ENCODE results near the gene TBC1D13.

Gene TBC1D13

DNA sequence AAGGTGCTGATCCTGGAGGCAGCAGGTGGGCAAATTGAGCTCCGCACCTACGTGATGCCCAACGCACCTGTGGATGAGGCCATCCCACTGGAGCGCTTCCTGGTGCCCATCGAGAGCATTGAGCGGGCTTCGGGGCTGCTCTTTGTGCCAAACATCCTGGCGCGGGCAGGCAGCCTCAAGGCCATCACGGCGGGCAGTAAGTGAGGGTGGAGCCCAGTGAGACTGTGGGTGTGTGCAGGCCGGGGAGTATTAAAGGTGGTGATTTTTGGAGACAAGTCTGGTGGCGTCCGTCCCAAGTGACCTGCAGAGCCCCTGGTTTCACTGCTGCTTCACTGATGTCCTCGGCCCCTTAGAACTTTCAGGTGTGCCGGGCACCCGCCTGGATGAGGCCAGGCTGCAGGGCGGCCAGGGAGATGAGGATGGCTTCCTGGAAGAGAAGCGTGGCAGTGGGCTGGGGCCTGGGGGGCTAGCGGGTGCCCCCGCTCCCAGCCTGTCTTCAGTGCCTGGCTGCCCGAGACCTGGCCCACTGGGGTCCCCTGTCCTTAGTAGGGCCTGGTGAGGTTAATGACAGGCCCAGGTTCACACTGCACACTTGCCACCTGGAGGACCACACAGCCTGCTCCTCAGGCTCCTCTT is 35.5 kb downstream of the TBC1D13 start:
- no peak overlapping the region for H3K27ac ChIP-seq (ENCODE audit: low read depth, low read length)
- peaks cover 63% of the 10 kb centered on the region for H3K36me3 ChIP-seq (ENCODE audit: control insufficient read depth, insufficient read depth, low read length)
- H3K9me3 ChIP-seq (ENCODE audit: control insufficient read depth, insufficient read depth, low read length), result no peaks in the 10 kb centered on the region
- H3K4me3 ChIP-seq (ENCODE audit: low read depth, low read length), result no peak overlapping the region
- H3K4me1 ChIP-seq (ENCODE audit: control insufficient read depth, insufficient read depth, low read length), result no peaks in the 10 kb centered on the region
- H3K27me3 ChIP-seq (ENCODE audit: control insufficient read depth, insufficient read depth, low read length), result no peaks in the 10 kb centered on the region
- H3K9ac ChIP-seq (ENCODE audit: low read depth, low read length), result no peak overlapping the region

DNA sequence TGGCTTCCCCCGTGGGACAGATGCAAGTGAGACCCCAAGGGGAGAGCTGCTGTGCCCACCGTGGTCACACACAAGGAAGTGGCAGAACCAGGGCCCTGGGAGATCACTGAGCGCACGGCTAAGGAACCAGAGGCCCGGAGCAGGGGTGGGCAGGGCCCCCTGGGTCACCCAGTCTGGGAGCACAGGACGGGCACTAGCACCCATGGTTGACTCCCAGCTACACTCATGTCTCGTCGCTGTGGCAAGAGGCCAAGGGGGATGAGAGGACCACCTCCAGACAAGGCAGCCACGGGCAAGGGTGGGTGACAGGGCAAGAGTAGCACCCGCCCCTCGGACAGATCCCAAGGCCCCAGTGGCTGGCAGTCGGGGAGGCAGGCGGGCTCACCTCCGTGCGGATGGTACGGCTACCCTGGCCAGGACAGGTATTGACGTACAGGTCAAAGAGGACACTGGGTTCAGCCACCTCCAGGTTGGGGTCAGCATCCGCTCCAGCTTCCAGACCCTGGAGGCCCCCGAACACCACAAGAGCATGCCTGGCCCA is 36.4 kb downstream of the TBC1D13 start:
- no peaks in the 10 kb centered on the region for H3K4me1 ChIP-seq (ENCODE audit: control insufficient read depth, insufficient read depth, low read length)
- no peak overlapping the region for H3K9ac ChIP-seq (ENCODE audit: low read depth, low read length)
- H3K36me3 ChIP-seq (ENCODE audit: control insufficient read depth, insufficient read depth, low read length), result peaks cover 71% of the 10 kb centered on the region
- no peak overlapping the region for H3K27ac ChIP-seq (ENCODE audit: low read depth, low read length)
- H3K27me3 ChIP-seq (ENCODE audit: control insufficient read depth, insufficient read depth, low read length), result no peaks in the 10 kb centered on the region
- no peaks in the 10 kb centered on the region for H3K9me3 ChIP-seq (ENCODE audit: control insufficient read depth, insufficient read depth, low read length)
- H3K4me3 ChIP-seq (ENCODE audit: low read depth, low read length), result no peak overlapping the region

DNA sequence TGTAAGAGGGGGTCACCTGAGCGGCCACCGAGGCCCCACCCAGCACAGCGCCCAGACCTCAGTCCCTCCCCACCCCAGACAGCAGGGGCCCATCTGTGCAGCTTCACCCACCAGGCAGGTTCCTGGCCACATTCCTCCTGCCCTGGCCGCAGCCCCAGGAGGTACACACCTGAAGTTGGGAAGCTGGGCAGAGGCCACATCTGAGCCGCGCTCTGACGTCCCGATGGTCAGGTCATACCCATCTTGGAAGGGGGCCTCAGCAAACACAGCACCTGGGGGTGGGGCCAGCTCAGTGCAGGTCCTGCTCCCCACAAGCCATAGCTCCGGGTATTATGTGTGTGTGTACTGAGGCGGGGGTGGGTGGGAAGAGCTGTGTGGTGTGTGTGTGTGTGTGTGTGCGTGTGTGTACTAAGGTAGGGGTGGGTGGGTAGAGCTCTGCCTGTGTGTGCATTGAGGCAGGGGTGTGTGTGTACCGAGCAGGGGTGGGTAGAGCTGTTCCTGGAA is 36.9 kb downstream of the TBC1D13 start:
- Histone ChIP-seq H3K27me3 (ENCODE audit: control insufficient read depth, insufficient read depth, low read length) (no peaks in the 10 kb centered on the region), H3K27ac (ENCODE audit: low read depth, low read length) (no peak overlapping the region), H3K36me3 (ENCODE audit: control insufficient read depth, insufficient read depth, low read length) (peaks cover 71% of the 10 kb centered on the region), H3K4me3 (ENCODE audit: low read depth, low read length) (no peak overlapping the region), H3K9me3 (ENCODE audit: control insufficient read depth, insufficient read depth, low read length) (no peaks in the 10 kb centered on the region), H3K4me1 (ENCODE audit: control insufficient read depth, insufficient read depth, low read length) (peaks cover 4% of the 10 kb centered on the region; the same call in 1 of the 2 replicates), H3K9ac (ENCODE audit: low read depth, low read length) (no peak overlapping the region)

DNA sequence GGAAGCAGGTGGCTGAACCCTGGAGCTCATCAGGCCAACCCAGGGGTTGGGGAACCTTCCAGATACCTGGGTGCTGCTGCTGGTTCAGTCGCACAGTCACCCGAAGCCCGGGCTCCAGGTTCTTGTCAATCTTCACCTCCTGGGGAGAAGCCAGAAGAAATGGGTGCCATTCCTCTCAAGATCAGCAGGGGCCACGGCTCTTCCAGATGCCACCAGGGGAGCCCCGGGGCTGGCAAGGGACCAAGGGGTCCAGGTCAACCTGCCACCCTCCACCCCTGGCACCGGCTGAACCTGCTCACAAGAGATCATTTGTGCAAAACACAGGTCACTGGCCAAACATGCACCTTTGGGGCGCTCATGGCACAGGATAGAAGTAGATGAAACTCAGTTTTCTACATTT is 37.9 kb downstream of the TBC1D13 start:
- peaks cover 71% of the 10 kb centered on the region for H3K36me3 ChIP-seq (ENCODE audit: control insufficient read depth, insufficient read depth, low read length)
- H3K4me1 ChIP-seq (ENCODE audit: control insufficient read depth, insufficient read depth, low read length), result peaks cover 5% of the 10 kb centered on the region; the same call in 1 of the 2 replicates
- H3K27me3 ChIP-seq (ENCODE audit: control insufficient read depth, insufficient read depth, low read length), result no peaks in the 10 kb centered on the region
- no peaks in the 10 kb centered on the region for H3K9me3 ChIP-seq (ENCODE audit: control insufficient read depth, insufficient read depth, low read length)
- H3K9ac ChIP-seq (ENCODE audit: low read depth, low read length), result no peak overlapping the region
- no peak overlapping the region for H3K4me3 ChIP-seq (ENCODE audit: low read depth, low read length)
- no peak overlapping the region for H3K27ac ChIP-seq (ENCODE audit: low read depth, low read length)

DNA sequence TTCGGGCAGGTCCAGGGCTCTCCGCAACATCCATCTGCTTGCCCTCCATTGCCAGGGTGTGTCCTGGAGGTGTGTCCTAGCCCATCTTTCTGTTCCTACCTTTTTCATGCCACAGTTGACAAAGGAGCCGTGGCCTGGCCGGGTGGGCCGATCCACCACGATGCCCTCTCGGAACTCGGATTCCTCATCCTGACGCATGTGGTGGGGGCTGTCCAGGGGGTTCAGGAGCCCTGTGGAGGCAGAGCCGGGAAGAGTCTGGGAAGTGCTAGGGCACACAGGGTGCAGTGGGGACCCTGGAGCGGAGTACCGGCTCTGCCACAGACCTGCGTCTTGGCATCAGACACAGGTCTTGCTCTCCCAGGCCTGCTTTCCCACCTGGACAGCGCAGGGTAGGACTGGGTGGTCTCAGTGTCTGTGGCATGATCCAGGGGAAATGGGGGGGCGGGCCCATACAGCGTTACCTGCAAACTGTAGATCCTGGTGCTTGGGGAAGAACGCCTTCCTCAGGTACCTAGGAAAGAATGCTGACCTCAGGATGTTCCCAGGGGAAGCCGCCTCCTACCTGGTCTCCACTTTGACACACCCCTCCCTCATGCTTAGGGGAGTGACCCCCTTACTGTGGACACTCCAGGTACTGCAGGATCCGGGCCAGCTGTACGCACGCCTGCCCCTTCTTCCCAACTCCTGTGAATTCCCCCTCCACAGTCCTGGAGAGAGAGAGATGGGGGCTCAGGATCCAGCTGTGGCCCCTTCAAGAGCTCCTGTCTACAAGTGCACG is 39.1 kb downstream of the TBC1D13 start:
- Histone ChIP-seq H3K9me3 (ENCODE audit: control insufficient read depth, insufficient read depth, low read length) (no peaks in the 10 kb centered on the region), H3K4me1 (ENCODE audit: control insufficient read depth, insufficient read depth, low read length) (peaks cover 5% of the 10 kb centered on the region; the same call in 1 of the 2 replicates), H3K27ac (ENCODE audit: low read depth, low read length) (no peak overlapping the region), H3K36me3 (ENCODE audit: control insufficient read depth, insufficient read depth, low read length) (peaks cover 71% of the 10 kb centered on the region), H3K4me3 (ENCODE audit: low read depth, low read length) (no peak overlapping the region), H3K9ac (ENCODE audit: low read depth, low read length) (no peak overlapping the region), H3K27me3 (ENCODE audit: control insufficient read depth, insufficient read depth, low read length) (no peaks in the 10 kb centered on the region)

DNA sequence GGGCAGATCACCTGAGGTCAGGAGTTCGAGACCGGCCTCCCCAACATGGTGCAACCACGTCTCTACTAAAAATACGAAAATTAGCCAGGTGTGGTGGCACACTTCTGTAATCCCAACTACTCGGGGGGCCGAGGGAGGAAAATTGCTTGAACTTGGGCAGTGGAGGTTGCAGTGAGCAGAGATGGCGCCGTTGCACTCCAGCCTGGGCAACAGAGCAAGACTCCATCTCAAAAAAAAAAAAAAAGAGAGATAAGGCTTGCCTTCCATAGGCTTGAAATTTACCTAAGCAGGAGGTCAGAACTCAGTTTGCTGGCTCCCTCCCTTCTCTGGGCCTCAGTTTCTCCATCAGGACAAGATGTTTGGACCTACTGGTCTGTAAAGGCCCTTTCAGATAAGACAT is 41.2 kb downstream of the TBC1D13 start:
- peaks cover 5% of the 10 kb centered on the region; the same call in 1 of the 2 replicates for H3K4me1 ChIP-seq (ENCODE audit: control insufficient read depth, insufficient read depth, low read length)
- no peaks in the 10 kb centered on the region for H3K9me3 ChIP-seq (ENCODE audit: control insufficient read depth, insufficient read depth, low read length)
- peaks cover 58% of the 10 kb centered on the region for H3K36me3 ChIP-seq (ENCODE audit: control insufficient read depth, insufficient read depth, low read length)
- H3K27ac ChIP-seq (ENCODE audit: low read depth, low read length), result no peak overlapping the region
- no peaks in the 10 kb centered on the region for H3K27me3 ChIP-seq (ENCODE audit: control insufficient read depth, insufficient read depth, low read length)
- H3K4me3 ChIP-seq (ENCODE audit: low read depth, low read length), result peak overlapping the region; percentile 97; the same call in 1 of the 2 replicates
- no peak overlapping the region for H3K9ac ChIP-seq (ENCODE audit: low read depth, low read length)

DNA sequence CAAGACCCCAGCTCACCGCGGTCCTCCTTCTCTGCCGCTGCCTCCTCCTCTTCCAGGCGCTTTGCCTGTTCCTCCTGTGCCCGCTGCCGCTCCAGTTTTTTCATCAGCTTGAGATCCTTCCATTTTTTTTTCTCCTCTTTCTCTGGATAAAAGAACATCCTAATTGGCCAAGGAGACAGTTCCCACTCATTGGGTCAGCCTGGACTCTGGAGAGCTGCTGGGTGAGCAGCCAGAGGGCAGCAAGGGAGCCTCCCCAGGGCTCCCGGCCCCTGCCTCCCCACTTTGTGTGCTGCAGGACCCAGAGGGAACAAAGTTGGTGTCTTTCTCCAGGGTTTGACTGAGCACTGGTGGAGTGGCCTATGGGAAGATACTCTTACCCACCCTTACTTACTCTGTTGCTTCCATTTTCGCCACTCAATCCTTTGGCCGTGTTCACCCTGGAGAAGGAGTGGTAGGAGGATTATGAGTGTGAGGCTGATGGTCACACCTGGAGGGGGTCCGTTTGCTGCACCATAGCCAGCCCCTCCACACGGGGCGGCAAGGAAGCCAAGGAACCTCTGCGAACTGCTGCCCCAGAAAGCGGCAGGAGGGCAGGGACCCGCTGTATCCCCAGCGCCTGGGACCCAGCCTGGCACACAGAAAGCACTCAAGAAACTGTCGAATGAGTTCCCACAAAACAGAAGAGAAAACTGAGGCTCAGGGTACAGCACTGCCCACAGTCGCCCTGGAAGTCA is 41.8 kb downstream of the TBC1D13 start:
- Histone ChIP-seq H3K27ac (ENCODE audit: low read depth, low read length) (peak overlapping the region; percentile 87), H3K36me3 (ENCODE audit: control insufficient read depth, insufficient read depth, low read length) (peaks cover 57% of the 10 kb centered on the region), H3K9me3 (ENCODE audit: control insufficient read depth, insufficient read depth, low read length) (no peaks in the 10 kb centered on the region), H3K4me3 (ENCODE audit: low read depth, low read length) (peak overlapping the region; percentile 97), H3K27me3 (ENCODE audit: control insufficient read depth, insufficient read depth, low read length) (no peaks in the 10 kb centered on the region), H3K4me1 (ENCODE audit: control insufficient read depth, insufficient read depth, low read length) (peaks cover 5% of the 10 kb centered on the region; the same call in 1 of the 2 replicates), H3K9ac (ENCODE audit: low read depth, low read length) (peak overlapping the region; percentile 88)

DNA sequence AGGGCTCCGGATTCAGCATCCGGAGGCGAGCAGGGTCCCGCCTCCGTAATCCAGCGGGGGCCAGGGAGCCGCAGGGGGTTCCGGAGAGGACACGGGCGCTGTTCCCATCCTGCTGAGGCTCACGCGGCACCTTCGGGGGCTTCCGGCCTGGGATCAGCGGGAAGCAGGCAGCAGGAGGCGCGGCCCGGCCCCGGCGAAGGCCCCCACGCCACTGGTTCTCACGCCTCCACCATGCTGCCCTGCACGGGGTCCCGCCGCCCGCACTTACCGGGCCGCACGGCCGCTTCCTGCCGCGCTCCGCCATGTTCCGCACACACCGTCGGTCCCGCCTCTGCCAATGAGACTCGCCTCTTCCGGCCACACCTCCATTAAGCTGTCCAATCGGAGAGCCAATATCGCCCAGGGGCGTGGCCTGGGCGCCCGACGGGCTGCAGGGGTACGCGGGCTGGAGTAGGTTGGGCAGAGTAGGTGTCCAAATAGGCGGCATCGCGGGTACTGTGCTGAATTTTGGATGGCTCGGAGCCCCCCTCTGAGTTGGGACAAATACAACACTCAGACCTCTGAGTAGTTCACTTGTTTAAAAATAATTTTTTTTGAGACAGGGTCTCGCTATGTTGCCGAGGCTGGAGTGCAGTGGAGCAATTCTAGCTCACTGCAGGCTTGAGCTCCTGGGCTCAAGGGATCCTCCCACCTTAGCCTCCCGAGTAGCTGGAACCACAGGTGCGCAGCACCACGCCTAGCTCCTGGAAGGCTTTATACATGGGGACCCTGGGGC is 42.6 kb downstream of the TBC1D13 start, which contains the start of gene SPOUT1:
TSS of gene SPOUT1 (minus strand) at position 318 of the 775 bp plus-strand sequence. CDS start at position 304, 14 bp downstream.
- peaks cover 5% of the 10 kb centered on the region; the same call in 1 of the 2 replicates for H3K4me1 ChIP-seq (ENCODE audit: control insufficient read depth, insufficient read depth, low read length)
- H3K27ac ChIP-seq (ENCODE audit: low read depth, low read length), result peak within 1 kb of the TSS; percentile 87
- H3K4me3 ChIP-seq (ENCODE audit: low read depth, low read length), result peak within 1 kb of the TSS; percentile 97
- H3K36me3 ChIP-seq (ENCODE audit: control insufficient read depth, insufficient read depth, low read length), result peaks cover 49% of the 10 kb centered on the region
- peak within 1 kb of the TSS; percentile 88 for H3K9ac ChIP-seq (ENCODE audit: low read depth, low read length)
- no peaks in the 10 kb centered on the region for H3K9me3 ChIP-seq (ENCODE audit: control insufficient read depth, insufficient read depth, low read length)
- no peaks in the 10 kb centered on the region for H3K27me3 ChIP-seq (ENCODE audit: control insufficient read depth, insufficient read depth, low read length)

DNA sequence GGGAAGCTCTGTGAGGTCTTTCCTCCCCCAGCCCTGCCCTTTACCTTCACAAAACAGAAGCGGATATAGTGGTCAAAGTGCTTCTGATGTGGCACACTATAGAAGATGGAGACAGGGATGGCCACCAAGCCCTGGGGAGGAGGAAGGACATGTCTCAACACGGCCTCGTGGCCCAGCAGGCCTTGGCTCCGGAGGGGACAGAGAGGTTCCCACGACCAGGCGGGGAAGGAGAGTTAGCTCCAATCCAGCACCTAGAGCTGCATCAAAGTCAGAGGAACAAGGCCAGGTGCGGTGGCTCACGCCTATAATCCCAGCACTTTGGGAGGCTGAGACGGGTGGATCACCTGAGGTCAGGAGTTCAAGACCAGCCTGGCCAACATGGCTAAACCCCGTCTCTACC is 46.6 kb downstream of the TBC1D13 start:
- H3K27me3 ChIP-seq (ENCODE audit: control insufficient read depth, insufficient read depth, low read length), result no peaks in the 10 kb centered on the region
- peaks cover 36% of the 10 kb centered on the region for H3K36me3 ChIP-seq (ENCODE audit: control insufficient read depth, insufficient read depth, low read length)
- H3K4me1 ChIP-seq (ENCODE audit: control insufficient read depth, insufficient read depth, low read length), result peaks cover 3% of the 10 kb centered on the region; the same call in 1 of the 2 replicates
- H3K27ac ChIP-seq (ENCODE audit: low read depth, low read length), result no peak overlapping the region
- no peak overlapping the region for H3K4me3 ChIP-seq (ENCODE audit: low read depth, low read length)
- no peak overlapping the region for H3K9ac ChIP-seq (ENCODE audit: low read depth, low read length)
- no peaks in the 10 kb centered on the region for H3K9me3 ChIP-seq (ENCODE audit: control insufficient read depth, insufficient read depth, low read length)
